Measurements from ENCODE around the gene LEFTY2. TPM values are rescaled to one million over a fixed set of nuclear protein-coding genes. Genes with fewer than 3 reads are reported as not detected.

Gene LEFTY2
- 1 to 10 TPM in 1 of 2 donors, not detected in 1; 7.9 TPM for total RNA-seq

DNA sequence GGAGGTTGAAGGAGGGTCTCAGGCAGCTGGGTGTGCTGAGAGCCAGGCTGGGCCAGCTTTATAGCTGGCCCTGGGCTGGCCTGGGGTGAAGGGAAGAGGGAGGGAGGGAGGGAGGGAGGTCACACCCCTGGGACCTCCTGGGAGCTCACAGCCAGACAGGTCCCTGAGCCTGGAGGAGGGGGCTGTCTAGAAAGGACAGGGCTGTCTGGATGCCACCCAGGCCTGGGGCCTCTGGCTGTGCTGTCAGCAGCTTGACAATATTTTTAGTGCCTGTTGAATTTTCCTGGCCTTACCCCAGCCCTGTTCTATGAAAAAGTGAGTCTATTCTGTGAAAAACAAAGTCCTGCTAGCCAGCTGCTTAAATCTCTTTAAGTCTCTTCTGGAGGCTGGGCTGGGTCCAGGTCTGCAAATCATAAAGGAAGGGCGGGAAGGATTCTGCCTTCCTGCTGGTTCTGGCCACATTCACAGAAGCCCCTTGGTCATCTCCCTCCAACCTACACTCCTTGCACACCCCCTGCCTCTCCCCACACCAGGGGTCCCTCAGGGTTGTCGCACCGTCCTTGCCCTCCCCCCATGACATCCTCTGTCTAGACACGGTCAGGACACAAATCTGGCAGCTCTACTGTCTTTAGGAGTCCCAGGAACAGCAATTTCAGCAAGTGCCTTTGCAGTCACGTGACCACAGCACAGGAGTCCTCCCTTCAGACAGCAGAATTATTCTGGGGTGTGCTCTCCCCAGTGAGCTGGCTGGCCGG is at the start of gene LEFTY2:
Gene LEFTY2, minus strand, starts transcription at position 34 of the 755 bp plus-strand sequence. CDS start 80 bp downstream, outside the sequence.
- TF ChIP-seq, protein P1, sequence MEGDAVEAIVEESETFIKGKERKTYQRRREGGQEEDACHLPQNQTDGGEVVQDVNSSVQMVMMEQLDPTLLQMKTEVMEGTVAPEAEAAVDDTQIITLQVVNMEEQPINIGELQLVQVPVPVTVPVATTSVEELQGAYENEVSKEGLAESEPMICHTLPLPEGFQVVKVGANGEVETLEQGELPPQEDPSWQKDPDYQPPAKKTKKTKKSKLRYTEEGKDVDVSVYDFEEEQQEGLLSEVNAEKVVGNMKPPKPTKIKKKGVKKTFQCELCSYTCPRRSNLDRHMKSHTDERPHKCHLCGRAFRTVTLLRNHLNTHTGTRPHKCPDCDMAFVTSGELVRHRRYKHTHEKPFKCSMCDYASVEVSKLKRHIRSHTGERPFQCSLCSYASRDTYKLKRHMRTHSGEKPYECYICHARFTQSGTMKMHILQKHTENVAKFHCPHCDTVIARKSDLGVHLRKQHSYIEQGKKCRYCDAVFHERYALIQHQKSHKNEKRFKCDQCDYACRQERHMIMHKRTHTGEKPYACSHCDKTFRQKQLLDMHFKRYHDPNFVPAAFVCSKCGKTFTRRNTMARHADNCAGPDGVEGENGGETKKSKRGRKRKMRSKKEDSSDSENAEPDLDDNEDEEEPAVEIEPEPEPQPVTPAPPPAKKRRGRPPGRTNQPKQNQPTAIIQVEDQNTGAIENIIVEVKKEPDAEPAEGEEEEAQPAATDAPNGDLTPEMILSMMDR (IDR thresholded peaks at IDR 0.05) = no peak
- no peak for TF ChIP-seq POLR2AphosphoS5 (IDR thresholded peaks at IDR 0.05)
- TF ChIP-seq POLR2A (IDR thresholded peaks at IDR 0.05) = no peak
- no peak for DNase-seq (ENCODE audit: low spot score)
- H3K27me3 ChIP-seq (replicated peaks; ENCODE audit: insufficient read depth) = no peaks in the 10 kb centered on the region
- H3K36me3 ChIP-seq = no peaks in the 10 kb centered on the region
- peak within 1 kb of the TSS in 1 of 2 donors; percentile 2 for H3K27ac ChIP-seq
- no peak within 1 kb of the TSS for H3K4me3 ChIP-seq
- H3K9me3 ChIP-seq = no peaks in the 10 kb centered on the region
- H3K4me1 ChIP-seq (replicated peaks) = no peaks in the 10 kb centered on the region
- intact Hi-C loops (cut with DNase I) = no loop called here
- 36% methylated on average over 6 of the region's 6 CpGs for WGBS

GRCh38 chr1:225987491-225988316 is 46.7 kb upstream of the LEFTY2 start:
- no peaks in the 10 kb centered on the region for H3K27me3 ChIP-seq (replicated peaks; ENCODE audit: insufficient read depth)
- TF ChIP-seq POLR2AphosphoS5 (IDR thresholded peaks at IDR 0.05) = no peak
- TF ChIP-seq, protein P1 (IDR thresholded peaks at IDR 0.05) = peak; percentile 31 to 70 (median 66)
- TF ChIP-seq POLR2A (IDR thresholded peaks at IDR 0.05) = no peak
- peaks cover 0 to 8% of the 10 kb centered on the region in 2 donors for H3K36me3 ChIP-seq
- H3K27ac ChIP-seq = no peak overlapping the region
- H3K4me3 ChIP-seq = no peak overlapping the region
- H3K4me1 ChIP-seq (replicated peaks) = no peaks in the 10 kb centered on the region
- intact Hi-C loops (cut with DNase I) = no loop called here
- 77% methylated on average over 7 of the region's 7 CpGs for WGBS
- no peak for DNase-seq (ENCODE audit: low spot score)
- no peaks in the 10 kb centered on the region for H3K9me3 ChIP-seq

DNA sequence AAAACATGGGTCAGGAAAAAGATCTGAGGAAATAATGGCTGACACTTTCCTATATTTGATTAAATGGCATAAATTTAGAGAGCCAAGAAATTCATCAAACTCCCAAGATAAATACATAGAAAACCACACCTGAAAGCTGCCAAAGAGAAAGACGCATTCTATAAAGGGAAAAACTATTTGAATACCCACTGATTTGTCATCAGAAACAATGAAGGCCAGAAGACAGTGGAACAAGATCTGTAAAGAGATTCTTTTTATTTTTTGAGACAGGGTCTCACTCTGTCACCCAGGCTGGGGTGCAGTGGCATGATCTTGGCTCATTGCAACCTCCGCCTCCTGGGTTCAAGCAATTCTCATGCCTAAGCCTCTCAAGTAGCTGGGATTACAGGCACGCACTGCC is 40.7 kb upstream of the LEFTY2 start:
- H3K36me3 ChIP-seq = no peaks in the 10 kb centered on the region
- H3K27ac ChIP-seq = no peak overlapping the region
- H3K27me3 ChIP-seq (replicated peaks; ENCODE audit: insufficient read depth) = no peaks in the 10 kb centered on the region
- H3K4me3 ChIP-seq = no peak overlapping the region
- intact Hi-C loops (cut with DNase I) = no loop called here
- WGBS = 95% methylated on average over 3 of the region's 3 CpGs
- H3K9me3 ChIP-seq = no peaks in the 10 kb centered on the region
- DNase-seq (ENCODE audit: low spot score) = no peak
- TF ChIP-seq POLR2AphosphoS5 (IDR thresholded peaks at IDR 0.05) (no peak), POLR2A (IDR thresholded peaks at IDR 0.05) (no peak)
- TF ChIP-seq, protein P1 (IDR thresholded peaks at IDR 0.05) = no peak
- H3K4me1 ChIP-seq (replicated peaks) = peaks cover 6% of the 10 kb centered on the region

DNA sequence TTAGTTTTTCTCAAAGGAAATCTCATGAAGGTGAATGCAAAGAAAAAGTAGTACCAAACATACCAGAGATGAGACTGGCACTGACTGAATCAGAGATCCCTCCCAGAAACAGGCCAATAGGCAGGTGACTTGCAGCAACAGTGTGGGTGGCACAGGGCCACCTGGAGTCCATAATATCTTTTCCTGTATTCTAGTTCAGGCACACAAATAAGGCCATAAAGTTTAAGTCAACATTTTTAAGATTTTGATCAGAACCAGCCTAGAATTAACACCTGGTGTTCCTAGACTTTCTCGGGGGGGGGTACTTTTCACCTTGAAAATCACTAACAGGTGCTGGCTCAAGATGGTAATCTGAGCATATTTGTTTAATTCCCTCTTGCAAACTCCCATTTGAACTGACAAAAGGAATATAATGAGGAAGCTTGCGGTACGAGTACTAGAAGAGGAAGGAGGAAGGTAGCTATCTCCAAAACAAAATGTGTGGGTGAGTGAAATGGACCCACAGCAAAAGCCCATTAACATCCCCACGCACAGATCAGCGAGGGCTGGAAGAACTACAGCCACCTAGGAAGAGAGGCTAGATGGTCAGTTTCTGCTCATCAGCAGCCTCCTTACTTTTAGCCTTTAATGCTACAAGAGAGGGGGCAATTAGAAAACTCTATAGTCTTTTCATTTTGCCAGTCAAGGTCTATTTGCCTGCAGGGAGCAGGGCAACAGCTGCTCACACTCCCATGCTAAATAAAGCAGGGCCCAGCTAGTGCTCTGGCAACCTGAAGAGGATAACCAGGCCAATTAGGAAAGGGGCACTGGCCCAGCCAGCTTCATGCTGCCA is 39.2 kb upstream of the LEFTY2 start:
- H3K4me3 ChIP-seq = no peak overlapping the region
- no peaks in the 10 kb centered on the region for H3K27me3 ChIP-seq (replicated peaks; ENCODE audit: insufficient read depth)
- peak; percentile 78 for DNase-seq (ENCODE audit: low spot score)
- H3K27ac ChIP-seq = peak overlapping the region in 1 of 2 donors; percentile 36
- peaks cover 6% of the 10 kb centered on the region for H3K4me1 ChIP-seq (replicated peaks)
- no peaks in the 10 kb centered on the region for H3K36me3 ChIP-seq
- intact Hi-C loops (cut with DNase I) = no loop called here
- 51% methylated on average over 5 of the region's 5 CpGs for WGBS
- no peaks in the 10 kb centered on the region for H3K9me3 ChIP-seq
- TF ChIP-seq POLR2A (IDR thresholded peaks at IDR 0.05) (no peak), POLR2AphosphoS5 (IDR thresholded peaks at IDR 0.05) (peak; percentile 77)
- TF ChIP-seq, protein P1 (IDR thresholded peaks at IDR 0.05) = no peak

All from prostate gland (tissue), 2 donors.